Nephron progenitor cell (in vitro differentiated cells): ENCODE data around the gene PFDN4.

ENCODE experiments used
- DNase-seq: peaks from one replicate; pipeline ENCODE4 v3.0.0; 2021
- H3K27ac Mint-ChIP-seq: 2 replicates; pipeline ENCODE4 v1.8.0; 2021; ENCODE audit warnings: mild to moderate bottlenecking, moderate library complexity, mixed read lengths
- H3K27me3 Mint-ChIP-seq: 2 replicates; pipeline ENCODE4 v1.8.0; 2021; ENCODE audit warnings: mild to moderate bottlenecking, low read depth, mixed read lengths; ENCODE audit not compliant: poor library complexity
- H3K36me3 Mint-ChIP-seq: 2 replicates; pipeline ENCODE4 v1.8.0; 2021; ENCODE audit warnings: low read depth, mixed read lengths
- H3K4me1 Mint-ChIP-seq: 2 replicates; pipeline ENCODE4 v1.8.0; 2021; ENCODE audit warnings: mixed read lengths
- H3K4me3 Mint-ChIP-seq: 2 replicates; pipeline ENCODE4 v1.8.0; 2021; ENCODE audit warnings: mild to moderate bottlenecking, moderate library complexity, mixed read lengths
- H3K9me3 Mint-ChIP-seq: 2 replicates; pipeline ENCODE4 v1.8.0; 2021; ENCODE audit warnings: mild to moderate bottlenecking, moderate library complexity, mixed read lengths
- TF ChIP-seq, protein P1 (sequence below): fragments of 200-600 bp; sonication (generic); IDR thresholded peaks from 2 replicates; pipeline ENCODE4 v1.5.0; 2021; ENCODE audit warnings: antibody characterized with exemption

The PFDN4 gene

DNA sequence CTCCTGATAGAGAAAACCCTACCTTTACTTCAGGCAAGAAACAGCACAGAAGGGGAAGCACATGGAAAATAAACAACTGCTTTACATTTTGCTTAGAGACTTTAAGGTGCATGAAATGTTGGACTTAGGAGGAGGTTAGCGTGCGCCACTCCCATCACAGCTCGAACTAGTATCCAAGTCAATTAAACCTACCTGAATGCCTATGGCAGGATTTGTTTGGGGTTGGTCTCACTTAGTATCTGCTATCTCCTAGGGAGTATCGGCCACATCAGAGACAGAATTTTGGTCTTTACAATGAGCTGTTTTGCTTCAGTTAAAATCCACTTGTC lies 46.1 kb upstream of the PFDN4 start:
- no peak overlapping the region for H3K27ac Mint-ChIP-seq
- H3K27me3 Mint-ChIP-seq = no peaks in the 10 kb centered on the region
- no peak overlapping the region for H3K4me3 Mint-ChIP-seq
- no peaks in the 10 kb centered on the region for H3K36me3 Mint-ChIP-seq
- no peaks in the 10 kb centered on the region for H3K9me3 Mint-ChIP-seq
- TF ChIP-seq, protein P1, sequence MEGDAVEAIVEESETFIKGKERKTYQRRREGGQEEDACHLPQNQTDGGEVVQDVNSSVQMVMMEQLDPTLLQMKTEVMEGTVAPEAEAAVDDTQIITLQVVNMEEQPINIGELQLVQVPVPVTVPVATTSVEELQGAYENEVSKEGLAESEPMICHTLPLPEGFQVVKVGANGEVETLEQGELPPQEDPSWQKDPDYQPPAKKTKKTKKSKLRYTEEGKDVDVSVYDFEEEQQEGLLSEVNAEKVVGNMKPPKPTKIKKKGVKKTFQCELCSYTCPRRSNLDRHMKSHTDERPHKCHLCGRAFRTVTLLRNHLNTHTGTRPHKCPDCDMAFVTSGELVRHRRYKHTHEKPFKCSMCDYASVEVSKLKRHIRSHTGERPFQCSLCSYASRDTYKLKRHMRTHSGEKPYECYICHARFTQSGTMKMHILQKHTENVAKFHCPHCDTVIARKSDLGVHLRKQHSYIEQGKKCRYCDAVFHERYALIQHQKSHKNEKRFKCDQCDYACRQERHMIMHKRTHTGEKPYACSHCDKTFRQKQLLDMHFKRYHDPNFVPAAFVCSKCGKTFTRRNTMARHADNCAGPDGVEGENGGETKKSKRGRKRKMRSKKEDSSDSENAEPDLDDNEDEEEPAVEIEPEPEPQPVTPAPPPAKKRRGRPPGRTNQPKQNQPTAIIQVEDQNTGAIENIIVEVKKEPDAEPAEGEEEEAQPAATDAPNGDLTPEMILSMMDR = no peak
- no peak for DNase-seq
- peaks cover 7% of the 10 kb centered on the region for H3K4me1 Mint-ChIP-seq

DNA sequence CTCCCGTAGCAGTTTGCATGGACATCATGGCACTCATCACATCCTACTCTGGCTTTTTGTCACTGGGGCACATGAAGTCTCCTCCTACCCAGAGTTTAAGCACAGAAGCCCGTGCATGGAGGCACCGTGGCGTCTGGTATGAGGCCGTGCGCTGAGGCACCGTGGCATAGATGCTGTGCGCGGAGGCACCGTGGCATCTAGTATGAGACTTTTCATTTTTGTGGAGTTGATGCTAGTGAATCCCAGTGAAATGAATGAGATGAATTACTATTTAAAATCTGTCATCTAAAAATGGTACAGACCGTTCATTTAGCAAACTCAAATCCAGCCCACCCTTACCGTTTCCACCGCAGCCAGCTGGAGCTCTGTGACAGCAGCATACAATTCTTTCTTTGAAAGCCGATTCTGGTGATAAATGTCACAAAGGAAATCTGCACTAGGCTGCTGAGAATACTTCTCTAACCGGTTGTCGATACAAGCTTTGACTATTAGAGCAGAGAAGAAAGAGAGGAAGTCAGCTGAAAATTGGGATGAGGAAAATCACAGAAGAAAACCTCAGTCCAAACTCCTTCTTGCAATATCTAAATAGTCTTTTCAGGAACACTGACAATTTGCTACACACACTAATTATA lies 45.4 kb upstream of the PFDN4 start:
- no peaks in the 10 kb centered on the region for H3K36me3 Mint-ChIP-seq
- H3K27ac Mint-ChIP-seq = no peak overlapping the region
- peaks cover 7% of the 10 kb centered on the region for H3K4me1 Mint-ChIP-seq
- TF ChIP-seq, protein P1 = no peak
- no peak for DNase-seq
- H3K27me3 Mint-ChIP-seq = no peaks in the 10 kb centered on the region
- H3K9me3 Mint-ChIP-seq = no peaks in the 10 kb centered on the region
- no peak overlapping the region for H3K4me3 Mint-ChIP-seq

DNA sequence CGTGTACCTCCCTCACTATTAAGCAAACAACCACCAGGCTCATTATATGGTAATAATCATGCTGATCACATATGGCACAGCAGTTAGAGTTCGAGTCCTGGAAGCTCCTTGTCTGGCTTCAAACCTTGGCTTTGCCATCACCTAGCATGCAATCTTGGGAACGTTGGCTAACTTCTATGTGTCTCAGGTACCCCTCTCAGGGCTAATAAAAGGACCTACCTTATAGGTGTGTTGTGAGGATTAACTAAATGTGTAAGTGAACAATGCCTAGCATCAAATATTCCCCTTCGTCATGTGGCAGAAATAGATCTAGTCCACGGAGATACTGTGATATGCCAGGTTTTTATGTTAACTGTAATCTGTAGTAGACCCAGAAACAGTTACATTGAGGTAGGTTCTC lies 44.5 kb upstream of the PFDN4 start:
- no peak overlapping the region for H3K4me3 Mint-ChIP-seq
- H3K9me3 Mint-ChIP-seq = no peaks in the 10 kb centered on the region
- no peaks in the 10 kb centered on the region for H3K36me3 Mint-ChIP-seq
- no peak overlapping the region for H3K27ac Mint-ChIP-seq
- H3K4me1 Mint-ChIP-seq = peaks cover 15% of the 10 kb centered on the region
- H3K27me3 Mint-ChIP-seq = no peaks in the 10 kb centered on the region
- TF ChIP-seq, protein P1 = no peak
- no peak for DNase-seq

DNA sequence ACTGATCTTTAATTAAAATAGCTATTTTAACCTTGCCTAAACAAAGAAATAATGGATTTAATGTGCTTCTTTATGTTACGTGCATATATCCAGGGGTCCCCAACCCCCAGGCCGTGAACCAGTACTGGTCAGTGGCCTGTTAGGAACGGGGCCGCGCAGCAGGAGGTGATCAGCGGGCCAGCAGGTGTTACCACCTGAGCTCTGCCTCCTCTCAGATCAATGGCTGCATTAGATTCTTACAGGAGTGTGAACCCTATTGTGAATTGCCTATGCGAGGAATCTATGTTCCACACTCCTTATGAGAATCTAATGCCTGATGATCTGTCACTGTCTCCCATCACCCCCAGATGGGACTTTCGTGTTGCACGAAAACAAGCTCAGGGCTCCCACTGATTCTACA lies 42.9 kb upstream of the PFDN4 start:
- no peak for DNase-seq
- no peaks in the 10 kb centered on the region for H3K36me3 Mint-ChIP-seq
- H3K4me1 Mint-ChIP-seq = peaks cover 31% of the 10 kb centered on the region
- no peaks in the 10 kb centered on the region for H3K9me3 Mint-ChIP-seq
- H3K4me3 Mint-ChIP-seq = no peak overlapping the region
- peaks cover 4% of the 10 kb centered on the region for H3K27me3 Mint-ChIP-seq
- TF ChIP-seq, protein P1 = no peak
- H3K27ac Mint-ChIP-seq = no peak overlapping the region

DNA sequence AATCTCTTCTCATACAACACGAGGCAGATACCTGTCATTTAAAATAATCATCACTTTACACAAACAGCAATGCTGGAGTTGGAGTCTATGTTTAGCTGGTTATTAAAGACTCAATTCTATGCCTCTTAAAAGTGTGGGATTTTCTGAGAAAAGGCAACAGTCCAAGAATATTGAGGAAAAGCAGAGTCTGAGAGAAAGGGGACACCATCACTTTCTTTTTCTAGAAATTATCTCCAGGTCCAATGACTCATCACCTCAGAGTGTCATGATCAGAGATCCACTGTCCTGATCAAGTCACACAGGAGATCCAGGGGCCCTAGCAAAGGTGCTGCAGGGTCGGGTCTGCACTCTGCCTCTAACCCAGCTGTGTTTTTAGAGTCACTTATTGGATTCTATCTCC lies 42.1 kb upstream of the PFDN4 start:
- H3K36me3 Mint-ChIP-seq = no peaks in the 10 kb centered on the region
- TF ChIP-seq, protein P1 = no peak
- H3K9me3 Mint-ChIP-seq = no peaks in the 10 kb centered on the region
- no peak overlapping the region for H3K4me3 Mint-ChIP-seq
- H3K27ac Mint-ChIP-seq = no peak overlapping the region
- DNase-seq = no peak
- peaks cover 35% of the 10 kb centered on the region for H3K4me1 Mint-ChIP-seq
- H3K27me3 Mint-ChIP-seq = peaks cover 11% of the 10 kb centered on the region

DNA sequence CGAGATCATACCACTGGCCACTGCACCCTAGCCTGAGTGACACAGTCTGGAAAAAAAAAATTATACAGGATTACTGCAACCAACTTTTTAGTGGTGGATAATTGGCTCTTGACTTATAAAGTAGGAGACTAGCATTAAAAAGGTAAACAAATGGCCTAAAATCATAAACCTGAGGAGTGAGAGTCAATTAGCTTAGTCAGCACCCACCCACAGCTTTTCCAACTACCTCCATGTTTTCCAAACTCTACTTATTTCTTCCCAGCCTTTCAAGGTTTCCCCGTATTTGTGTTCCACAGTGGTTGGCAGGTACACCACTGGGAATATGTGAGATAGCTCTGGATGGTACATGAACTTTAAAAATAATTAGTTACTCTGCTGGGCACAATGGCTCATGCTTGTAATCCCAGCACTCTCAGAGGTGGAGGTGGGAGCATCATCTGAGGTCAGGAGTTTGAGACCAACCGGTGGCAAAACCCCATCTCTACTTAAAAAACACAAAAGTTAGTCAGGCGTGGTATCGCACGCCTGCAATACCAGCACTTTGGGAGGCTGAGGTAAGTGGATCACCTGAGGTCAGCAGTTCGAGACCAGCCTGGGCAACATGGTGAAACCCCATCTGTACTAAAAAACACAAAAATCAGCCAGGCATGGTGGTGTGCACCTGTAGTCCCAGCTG lies 40.8 kb upstream of the PFDN4 start:
- no peaks in the 10 kb centered on the region for H3K36me3 Mint-ChIP-seq
- no peak overlapping the region for H3K27ac Mint-ChIP-seq
- TF ChIP-seq, protein P1 = no peak
- H3K9me3 Mint-ChIP-seq = no peaks in the 10 kb centered on the region
- DNase-seq = no peak
- H3K4me3 Mint-ChIP-seq = no peak overlapping the region
- H3K4me1 Mint-ChIP-seq = peaks cover 38% of the 10 kb centered on the region
- peaks cover 25% of the 10 kb centered on the region for H3K27me3 Mint-ChIP-seq
